Kidney epithelial cell (primary cell): ENCODE data around the gene S1PR1. TPM values are rescaled to one million over a fixed set of nuclear protein-coding genes. Genes with fewer than 3 reads are reported as not detected.

Experiments used
- DNase-seq: peaks from one replicate; pipeline ENCODE4 v3.0.0-alpha.2; 2010; ENCODE audit warnings: low read depth
- H3K27me3 ChIP-seq: 2 replicates; pipeline ENCODE4 v1.6.0; 2011; ENCODE audit warnings: low read length; ENCODE audit not compliant: control insufficient read depth, insufficient read depth
- H3K36me3 ChIP-seq: 2 replicates; pipeline ENCODE4 v1.5.1; 2011; ENCODE audit warnings: low read length; ENCODE audit not compliant: control insufficient read depth, insufficient read depth
- H3K4me3 ChIP-seq: 2 replicates; pipeline ENCODE4 v1.5.1; 2011; ENCODE audit warnings: low read depth, mild to moderate bottlenecking, control low read depth, low read length
- CTCF ChIP-seq: IDR thresholded peaks from 2 replicates; pipeline ENCODE4 v1.5.1; 2011; ENCODE audit warnings: mild to moderate bottlenecking, moderate library complexity, low read length, control low read depth, inconsistent platforms; ENCODE audit not compliant: insufficient read depth, poor library complexity, severe bottlenecking
- total RNA-seq: library from RNA; depleted of rRNA; stranded (reverse); fragments of >200 nt; gene quantifications from 2 replicates; pipeline ENCODE4 v1.2.3, GENCODE V29; 2015

The S1PR1 gene
- total RNA-seq, 1 donor from 2014 or later: 2.7 TPM

DNA sequence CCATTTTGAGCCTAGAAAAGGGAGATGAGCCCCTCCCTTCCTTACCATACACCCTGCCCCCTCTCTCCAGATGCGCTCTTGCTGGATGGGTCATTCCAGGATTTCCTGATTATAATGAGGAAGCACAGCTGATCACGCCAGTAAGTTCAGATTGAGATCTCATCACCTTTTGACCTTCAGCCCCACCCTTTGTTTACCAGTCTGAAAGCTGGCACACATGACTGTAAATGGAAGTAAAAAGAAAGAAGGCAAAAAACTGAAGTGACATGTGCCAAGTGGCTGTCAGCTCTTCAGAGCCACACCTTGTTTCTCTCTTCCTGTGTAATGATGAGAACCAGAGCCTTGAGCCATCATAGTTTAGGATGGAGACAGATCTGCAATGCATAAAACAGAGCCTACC, 27.9 kb downstream of the S1PR1 start:
- Histone ChIP-seq H3K36me3 (no peaks in the 10 kb centered on the region), H3K27me3 (no peaks in the 10 kb centered on the region), H3K4me3 (no peak overlapping the region)
- no peak for DNase-seq
- no peak for TF ChIP-seq CTCF

- DNase-seq: no peak
- no peak for TF ChIP-seq CTCF
- Histone ChIP-seq H3K36me3 (no peaks in the 10 kb centered on the region), H3K4me3 (no peak overlapping the region), H3K27me3 (no peaks in the 10 kb centered on the region)
Measured at GRCh38 chr1:101265684-101266083, 28.9 kb downstream of the S1PR1 start.

- no peak for TF ChIP-seq CTCF
- no peaks in the 10 kb centered on the region for H3K27me3 ChIP-seq
- H3K4me3 ChIP-seq: no peak overlapping the region
- no peak for DNase-seq
- H3K36me3 ChIP-seq: no peaks in the 10 kb centered on the region
Measured at GRCh38 chr1:101267082-101267481, 30.3 kb downstream of the S1PR1 start.

DNA sequence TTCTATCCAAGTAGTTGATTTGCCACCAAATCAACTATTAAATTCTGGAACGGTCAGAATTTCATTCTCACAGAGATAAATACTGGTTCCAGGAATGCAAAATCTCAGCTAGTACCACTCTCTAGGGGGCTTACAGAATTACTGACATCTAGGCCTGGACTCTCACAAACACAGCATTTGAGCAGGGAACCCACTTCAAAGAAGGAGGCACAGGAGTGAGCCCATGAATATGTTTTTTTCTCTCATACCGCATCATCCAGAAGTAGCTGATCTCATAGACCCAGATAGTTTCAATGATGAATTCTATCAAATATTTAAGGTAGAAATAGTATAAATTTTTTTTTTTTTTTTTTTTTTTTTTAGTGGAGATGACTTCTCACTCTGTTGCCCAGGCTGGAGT, 32.1 kb downstream of the S1PR1 start:
- Histone ChIP-seq H3K36me3 (no peaks in the 10 kb centered on the region), H3K27me3 (no peaks in the 10 kb centered on the region), H3K4me3 (no peak overlapping the region)
- no peak for TF ChIP-seq CTCF
- no peak for DNase-seq

DNA sequence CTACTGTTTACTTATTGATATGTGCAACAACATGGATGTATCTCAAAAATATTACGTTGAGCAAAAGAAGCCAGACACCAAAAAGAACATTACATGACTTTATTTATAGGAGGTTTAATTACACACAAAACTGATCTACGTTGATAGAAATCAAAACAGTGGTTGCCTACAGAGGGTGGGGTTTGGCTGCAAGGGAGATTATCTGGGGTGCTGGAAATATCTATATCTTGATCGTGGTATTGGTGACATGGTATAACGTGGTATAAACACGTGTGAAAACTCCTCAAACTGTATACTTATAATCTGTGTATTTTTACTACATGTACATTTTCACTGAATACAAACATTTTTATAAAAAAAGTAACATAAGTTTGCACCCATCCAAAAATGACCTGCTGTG, 38.9 kb downstream of the S1PR1 start:
- TF ChIP-seq CTCF: no peak
- no peaks in the 10 kb centered on the region for H3K36me3 ChIP-seq
- no peaks in the 10 kb centered on the region for H3K27me3 ChIP-seq
- H3K4me3 ChIP-seq: no peak overlapping the region
- DNase-seq: no peak

DNA sequence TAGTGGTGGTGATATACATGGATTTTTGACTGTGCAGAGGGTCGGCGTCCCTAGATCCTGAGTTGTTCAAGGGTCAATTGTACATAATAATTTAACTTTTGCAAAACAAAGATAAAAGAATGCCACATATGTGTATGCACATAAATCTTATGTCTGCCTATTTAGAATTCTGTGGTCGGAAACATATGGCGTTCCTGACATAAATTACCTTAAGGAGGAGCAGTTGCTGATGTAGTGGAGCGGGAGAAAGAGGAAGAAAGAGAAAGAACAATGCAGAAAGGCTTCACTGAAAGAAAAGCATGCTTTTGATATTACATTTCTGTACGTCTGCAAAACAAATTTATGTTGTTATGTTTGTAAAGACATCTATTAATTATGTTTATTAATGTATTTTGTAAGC, 40.0 kb downstream of the S1PR1 start:
- H3K36me3 ChIP-seq: no peaks in the 10 kb centered on the region
- no peak for DNase-seq
- no peak for TF ChIP-seq CTCF
- H3K4me3 ChIP-seq: no peak overlapping the region
- no peaks in the 10 kb centered on the region for H3K27me3 ChIP-seq
